Thyroid gland (tissue), 4 donors: ENCODE measurements around the gene FIGNL1.

Experiments used
- POLR2A ChIP-seq, 2 donors: fragments of 450-650 bp; IDR thresholded peaks; one replicate each; pipeline ENCODE4 v1.6.1; 2017; ENCODE audit warnings: antibody characterized with exemption in 2 of 2, mild to moderate bottlenecking in 2 of 2, moderate library complexity in 1 of 2
- TF ChIP-seq, protein P1 (sequence below), 6 experiments: fragments of 200-600 bp in 3 of 6; fragments of 450-650 bp in 3 of 6; sonication (generic) in 3 of 6; IDR thresholded peaks; one replicate each; pipeline ENCODE4 v1.5.1; 2016 to 2019; ENCODE audit warnings: antibody characterized with exemption in 6 of 6, mild to moderate bottlenecking in 2 of 6, inconsistent platforms in 1 of 6, moderate library complexity in 1 of 6

DNA sequence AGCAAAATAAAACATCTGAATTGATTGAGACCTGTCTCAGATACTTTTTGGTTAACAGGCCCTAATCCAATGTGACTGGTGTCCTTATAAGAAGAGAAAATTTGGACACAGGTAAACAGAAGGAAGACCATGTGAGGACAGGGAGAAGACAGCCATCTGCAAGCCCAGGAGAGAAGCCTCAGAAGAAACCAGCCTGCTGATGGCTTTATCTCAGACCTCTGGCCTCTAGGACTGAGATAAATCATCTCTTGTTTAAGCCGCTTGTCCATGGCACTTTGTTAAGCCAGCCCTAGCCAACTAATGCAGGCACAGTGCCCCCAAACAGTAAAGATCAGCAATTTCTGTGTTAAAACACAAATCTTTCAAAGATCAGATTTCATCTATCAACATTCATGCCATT lies 41.8 kb upstream of the FIGNL1 start:
- TF ChIP-seq, protein P1, sequence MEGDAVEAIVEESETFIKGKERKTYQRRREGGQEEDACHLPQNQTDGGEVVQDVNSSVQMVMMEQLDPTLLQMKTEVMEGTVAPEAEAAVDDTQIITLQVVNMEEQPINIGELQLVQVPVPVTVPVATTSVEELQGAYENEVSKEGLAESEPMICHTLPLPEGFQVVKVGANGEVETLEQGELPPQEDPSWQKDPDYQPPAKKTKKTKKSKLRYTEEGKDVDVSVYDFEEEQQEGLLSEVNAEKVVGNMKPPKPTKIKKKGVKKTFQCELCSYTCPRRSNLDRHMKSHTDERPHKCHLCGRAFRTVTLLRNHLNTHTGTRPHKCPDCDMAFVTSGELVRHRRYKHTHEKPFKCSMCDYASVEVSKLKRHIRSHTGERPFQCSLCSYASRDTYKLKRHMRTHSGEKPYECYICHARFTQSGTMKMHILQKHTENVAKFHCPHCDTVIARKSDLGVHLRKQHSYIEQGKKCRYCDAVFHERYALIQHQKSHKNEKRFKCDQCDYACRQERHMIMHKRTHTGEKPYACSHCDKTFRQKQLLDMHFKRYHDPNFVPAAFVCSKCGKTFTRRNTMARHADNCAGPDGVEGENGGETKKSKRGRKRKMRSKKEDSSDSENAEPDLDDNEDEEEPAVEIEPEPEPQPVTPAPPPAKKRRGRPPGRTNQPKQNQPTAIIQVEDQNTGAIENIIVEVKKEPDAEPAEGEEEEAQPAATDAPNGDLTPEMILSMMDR (IDR thresholded peaks at IDR 0.05): no peak
- no peak for TF ChIP-seq POLR2A (IDR thresholded peaks at IDR 0.05)
